ENCODE data around the gene OST4.

DNA sequence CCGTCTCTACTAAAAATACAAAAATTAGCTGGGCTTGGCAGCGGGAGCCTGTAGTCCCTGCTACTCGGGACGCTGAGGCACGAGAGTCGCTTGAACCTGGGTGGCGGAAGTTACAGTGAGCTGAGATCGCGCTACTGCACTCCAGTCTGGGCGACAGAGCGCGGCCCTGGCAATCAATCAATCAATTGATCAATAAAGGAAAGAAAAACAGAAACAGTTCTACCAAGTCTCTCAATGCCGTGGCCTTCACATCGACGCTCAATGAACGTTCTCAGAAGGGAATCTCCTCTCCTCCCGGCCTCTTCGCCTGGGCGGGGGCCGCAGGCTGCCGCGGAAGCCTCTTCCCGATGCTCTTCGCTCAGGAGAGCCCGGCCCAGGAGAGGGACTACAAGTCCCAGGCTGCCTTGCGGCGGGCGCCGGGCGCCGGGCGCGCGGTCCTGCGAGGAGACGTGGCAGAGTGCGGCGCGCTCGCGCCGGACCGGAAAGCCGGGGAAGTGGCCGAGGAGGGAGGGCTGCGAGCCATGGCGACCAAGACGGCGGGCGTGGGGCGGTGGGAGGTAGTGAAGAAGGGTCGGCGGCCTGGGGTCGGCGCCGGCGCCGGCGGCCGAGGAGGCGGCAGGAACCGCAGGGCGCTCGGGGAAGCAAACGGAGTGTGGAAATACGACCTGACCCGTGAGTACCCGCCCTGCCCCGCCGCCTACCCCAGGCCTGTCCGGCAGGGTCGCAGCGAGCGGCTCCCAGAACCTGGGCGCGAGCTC is 38.8 kb downstream of the OST4 start, which contains the start of gene TMEM214:
- peak; percentile 56; the same call in 1 of the 2 replicates for TF ChIP-seq POLR2AphosphoS5 (IDR thresholded peaks at IDR 0.05; ENCODE audit: low read depth)
- TF ChIP-seq, protein P1, sequence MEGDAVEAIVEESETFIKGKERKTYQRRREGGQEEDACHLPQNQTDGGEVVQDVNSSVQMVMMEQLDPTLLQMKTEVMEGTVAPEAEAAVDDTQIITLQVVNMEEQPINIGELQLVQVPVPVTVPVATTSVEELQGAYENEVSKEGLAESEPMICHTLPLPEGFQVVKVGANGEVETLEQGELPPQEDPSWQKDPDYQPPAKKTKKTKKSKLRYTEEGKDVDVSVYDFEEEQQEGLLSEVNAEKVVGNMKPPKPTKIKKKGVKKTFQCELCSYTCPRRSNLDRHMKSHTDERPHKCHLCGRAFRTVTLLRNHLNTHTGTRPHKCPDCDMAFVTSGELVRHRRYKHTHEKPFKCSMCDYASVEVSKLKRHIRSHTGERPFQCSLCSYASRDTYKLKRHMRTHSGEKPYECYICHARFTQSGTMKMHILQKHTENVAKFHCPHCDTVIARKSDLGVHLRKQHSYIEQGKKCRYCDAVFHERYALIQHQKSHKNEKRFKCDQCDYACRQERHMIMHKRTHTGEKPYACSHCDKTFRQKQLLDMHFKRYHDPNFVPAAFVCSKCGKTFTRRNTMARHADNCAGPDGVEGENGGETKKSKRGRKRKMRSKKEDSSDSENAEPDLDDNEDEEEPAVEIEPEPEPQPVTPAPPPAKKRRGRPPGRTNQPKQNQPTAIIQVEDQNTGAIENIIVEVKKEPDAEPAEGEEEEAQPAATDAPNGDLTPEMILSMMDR (IDR thresholded peaks at IDR 0.05; ENCODE audit: insufficient read depth, low read length) = no peak
- TF ChIP-seq, protein P2, sequence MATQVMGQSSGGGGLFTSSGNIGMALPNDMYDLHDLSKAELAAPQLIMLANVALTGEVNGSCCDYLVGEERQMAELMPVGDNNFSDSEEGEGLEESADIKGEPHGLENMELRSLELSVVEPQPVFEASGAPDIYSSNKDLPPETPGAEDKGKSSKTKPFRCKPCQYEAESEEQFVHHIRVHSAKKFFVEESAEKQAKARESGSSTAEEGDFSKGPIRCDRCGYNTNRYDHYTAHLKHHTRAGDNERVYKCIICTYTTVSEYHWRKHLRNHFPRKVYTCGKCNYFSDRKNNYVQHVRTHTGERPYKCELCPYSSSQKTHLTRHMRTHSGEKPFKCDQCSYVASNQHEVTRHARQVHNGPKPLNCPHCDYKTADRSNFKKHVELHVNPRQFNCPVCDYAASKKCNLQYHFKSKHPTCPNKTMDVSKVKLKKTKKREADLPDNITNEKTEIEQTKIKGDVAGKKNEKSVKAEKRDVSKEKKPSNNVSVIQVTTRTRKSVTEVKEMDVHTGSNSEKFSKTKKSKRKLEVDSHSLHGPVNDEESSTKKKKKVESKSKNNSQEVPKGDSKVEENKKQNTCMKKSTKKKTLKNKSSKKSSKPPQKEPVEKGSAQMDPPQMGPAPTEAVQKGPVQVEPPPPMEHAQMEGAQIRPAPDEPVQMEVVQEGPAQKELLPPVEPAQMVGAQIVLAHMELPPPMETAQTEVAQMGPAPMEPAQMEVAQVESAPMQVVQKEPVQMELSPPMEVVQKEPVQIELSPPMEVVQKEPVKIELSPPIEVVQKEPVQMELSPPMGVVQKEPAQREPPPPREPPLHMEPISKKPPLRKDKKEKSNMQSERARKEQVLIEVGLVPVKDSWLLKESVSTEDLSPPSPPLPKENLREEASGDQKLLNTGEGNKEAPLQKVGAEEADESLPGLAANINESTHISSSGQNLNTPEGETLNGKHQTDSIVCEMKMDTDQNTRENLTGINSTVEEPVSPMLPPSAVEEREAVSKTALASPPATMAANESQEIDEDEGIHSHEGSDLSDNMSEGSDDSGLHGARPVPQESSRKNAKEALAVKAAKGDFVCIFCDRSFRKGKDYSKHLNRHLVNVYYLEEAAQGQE (IDR thresholded peaks at IDR 0.05; ENCODE audit: insufficient replicate concordance, low read depth) = no peak
- TF ChIP-seq GABPA (IDR thresholded peaks at IDR 0.05; ENCODE audit: low read depth) = peak; percentile 27; the same call in 1 of the 2 replicates

Measured in HL-60 (cell line).